Right atrium auricular region (tissue), 2 donors: ENCODE data around the gene CASP6. TPM values are rescaled to one million over a fixed set of nuclear protein-coding genes. Genes with fewer than 3 reads are reported as not detected.

Source experiments
- DNase-seq: peaks from one replicate; pipeline ENCODE4 v3.0.0-alpha.2; 2019; ENCODE audit warnings: low spot score
- H3K27ac ChIP-seq, 2 donors: fragments of 200-600 bp; sonication (generic); 1 replicate in 1 of 2; 2 replicates in 1 of 2; pipeline ENCODE4 v1.5.1; 2016 to 2019
- H3K27me3 ChIP-seq, 2 donors: fragments of 200-600 bp; sonication (generic); one replicate each; pipeline versions ENCODE4 v1.5.1 to v1.6.0; 2017 to 2019
- H3K36me3 ChIP-seq: fragments of 200-600 bp; sonication (generic); one replicate; pipeline ENCODE4 v1.5.1; 2016
- H3K4me1 ChIP-seq, 2 donors: fragments of 200-600 bp; sonication (generic); one replicate each; pipeline versions ENCODE4 v1.5.1 to v1.6.0; 2017 to 2019
- H3K4me3 ChIP-seq, 2 donors: fragments of 200-600 bp; sonication (generic); 1 replicate in 1 of 2; 2 replicates in 1 of 2; pipeline ENCODE4 v1.5.1; 2017 to 2019; ENCODE audit warnings: mild to moderate bottlenecking in 1 of 2, moderate library complexity in 1 of 2
- H3K9me3 ChIP-seq, 2 donors: fragments of 200-600 bp; sonication (generic); one replicate each; pipeline ENCODE4 v1.5.1; 2019
- total RNA-seq, 2 donors: library from RNA; depleted of rRNA; stranded (reverse); fragments of >200 nt; gene quantifications; one replicate each; pipeline ENCODE4 v1.1.0, GENCODE V29; 2016
- TF ChIP-seq, protein P1 (sequence below), 2 donors: fragments of 200-600 bp; sonication (generic); IDR thresholded peaks; one replicate each; pipeline ENCODE4 v1.5.1; 2019; ENCODE audit warnings: antibody characterized with exemption in 2 of 2

CASP6 gene
- total RNA-seq, 2 donors from 2014 or later = 8.6 to 18.2 TPM

- DNase-seq = no peak
- Histone ChIP-seq H3K9me3 (peaks cover 0 to 21% of the 10 kb centered on the region in 2 donors), H3K4me3 (no peak overlapping the region)
Measured at GRCh38 chr4:109648997-109649575, 54.2 kb downstream of the CASP6 start.

DNA sequence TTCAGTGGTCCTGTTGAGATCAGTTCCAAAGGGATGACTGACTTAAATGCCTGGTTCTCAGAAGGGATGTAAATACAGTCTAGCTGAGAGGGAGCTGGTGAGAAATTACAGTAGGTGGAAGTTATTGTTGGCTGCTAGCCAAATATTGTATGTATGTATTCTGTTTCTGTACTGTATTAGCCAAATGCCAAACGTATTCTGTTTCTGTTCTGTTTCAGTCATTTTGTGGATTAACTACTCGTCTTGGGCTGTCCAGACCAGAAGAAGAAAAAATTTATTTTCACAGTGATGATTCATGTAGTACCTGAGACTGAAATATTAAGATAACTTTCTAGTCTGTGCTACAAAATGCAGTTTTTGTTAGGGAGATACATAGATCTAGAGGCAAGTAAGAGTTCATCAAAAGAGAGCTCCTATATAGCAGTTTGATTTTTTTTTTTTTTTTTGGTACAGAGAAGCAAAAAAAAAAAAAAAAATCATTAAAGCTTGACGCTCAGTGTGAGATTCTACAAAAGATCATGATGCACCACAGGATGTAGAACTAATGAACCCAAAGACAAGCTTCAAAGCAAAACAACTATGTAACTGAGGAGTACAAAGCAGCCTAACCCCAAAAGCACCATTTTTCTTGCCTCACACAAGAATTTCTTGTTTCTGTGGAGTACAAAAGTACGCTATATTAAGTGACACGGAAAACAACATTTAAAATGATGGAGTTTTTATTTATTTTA, 54.8 kb downstream of the CASP6 start:
- Histone ChIP-seq H3K36me3 (no peaks in the 10 kb centered on the region), H3K27me3 (no peaks in the 10 kb centered on the region), H3K4me3 (no peak overlapping the region), H3K9me3 (peaks cover 0 to 21% of the 10 kb centered on the region in 2 donors), H3K4me1 (peaks cover 0 to 10% of the 10 kb centered on the region in 2 donors), H3K27ac (no peak overlapping the region)
- DNase-seq = no peak
- TF ChIP-seq, protein P1, sequence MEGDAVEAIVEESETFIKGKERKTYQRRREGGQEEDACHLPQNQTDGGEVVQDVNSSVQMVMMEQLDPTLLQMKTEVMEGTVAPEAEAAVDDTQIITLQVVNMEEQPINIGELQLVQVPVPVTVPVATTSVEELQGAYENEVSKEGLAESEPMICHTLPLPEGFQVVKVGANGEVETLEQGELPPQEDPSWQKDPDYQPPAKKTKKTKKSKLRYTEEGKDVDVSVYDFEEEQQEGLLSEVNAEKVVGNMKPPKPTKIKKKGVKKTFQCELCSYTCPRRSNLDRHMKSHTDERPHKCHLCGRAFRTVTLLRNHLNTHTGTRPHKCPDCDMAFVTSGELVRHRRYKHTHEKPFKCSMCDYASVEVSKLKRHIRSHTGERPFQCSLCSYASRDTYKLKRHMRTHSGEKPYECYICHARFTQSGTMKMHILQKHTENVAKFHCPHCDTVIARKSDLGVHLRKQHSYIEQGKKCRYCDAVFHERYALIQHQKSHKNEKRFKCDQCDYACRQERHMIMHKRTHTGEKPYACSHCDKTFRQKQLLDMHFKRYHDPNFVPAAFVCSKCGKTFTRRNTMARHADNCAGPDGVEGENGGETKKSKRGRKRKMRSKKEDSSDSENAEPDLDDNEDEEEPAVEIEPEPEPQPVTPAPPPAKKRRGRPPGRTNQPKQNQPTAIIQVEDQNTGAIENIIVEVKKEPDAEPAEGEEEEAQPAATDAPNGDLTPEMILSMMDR (IDR thresholded peaks at IDR 0.05) = no peak

More at GRCh38 chr4:109648997-109649575, 54.2 kb downstream of the CASP6 start:
- TF ChIP-seq, protein P1 (IDR thresholded peaks at IDR 0.05) = no peak
- no peaks in the 10 kb centered on the region for H3K36me3 ChIP-seq
- peaks cover 0 to 10% of the 10 kb centered on the region in 2 donors for H3K4me1 ChIP-seq
- H3K27ac ChIP-seq = no peak overlapping the region
- no peaks in the 10 kb centered on the region for H3K27me3 ChIP-seq

DNA sequence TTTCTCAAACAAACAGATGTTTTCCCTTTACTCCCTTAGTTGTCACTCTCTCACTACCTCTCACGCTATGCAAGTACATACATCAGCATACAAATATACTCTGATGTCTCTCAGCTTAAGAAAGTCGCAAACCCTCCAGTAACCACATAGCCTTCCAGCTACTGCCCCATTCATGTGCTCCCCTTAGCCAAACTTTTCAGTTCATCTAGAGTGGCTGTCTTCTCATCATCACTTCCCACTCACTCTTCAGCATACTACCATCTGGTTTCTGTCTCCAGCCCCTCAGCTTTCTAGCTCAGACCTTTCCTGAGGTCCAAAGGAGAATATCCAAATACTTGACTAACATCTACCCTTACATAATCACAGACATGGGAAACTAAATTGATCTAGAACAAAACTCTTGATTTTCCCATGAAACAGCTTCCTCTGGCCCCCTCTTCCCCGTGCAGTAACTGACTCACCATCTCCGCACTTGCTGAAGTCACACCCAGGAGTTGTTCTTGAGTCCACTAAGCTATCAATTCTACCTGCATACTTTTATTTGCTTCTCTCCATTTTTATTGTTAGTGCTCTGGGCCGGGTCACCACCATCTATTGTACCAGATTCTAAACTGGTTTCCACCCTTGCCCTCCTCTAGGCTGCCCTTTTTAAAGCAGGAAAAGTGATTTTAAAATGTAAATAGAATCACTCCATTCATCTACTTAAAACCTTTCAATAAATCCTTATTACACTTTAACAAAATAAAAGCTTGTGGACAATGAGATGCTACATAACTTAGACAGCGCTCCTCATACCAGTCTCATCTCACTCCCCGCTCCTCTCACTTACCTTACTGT, 57.2 kb downstream of the CASP6 start:
- Histone ChIP-seq H3K27ac (no peak overlapping the region), H3K9me3 (peaks cover 0 to 7% of the 10 kb centered on the region in 2 donors), H3K36me3 (no peaks in the 10 kb centered on the region), H3K4me1 (peaks cover 0 to 10% of the 10 kb centered on the region in 2 donors), H3K4me3 (no peak overlapping the region), H3K27me3 (no peaks in the 10 kb centered on the region)
- TF ChIP-seq, protein P1 (IDR thresholded peaks at IDR 0.05) = no peak
- no peak for DNase-seq

DNA sequence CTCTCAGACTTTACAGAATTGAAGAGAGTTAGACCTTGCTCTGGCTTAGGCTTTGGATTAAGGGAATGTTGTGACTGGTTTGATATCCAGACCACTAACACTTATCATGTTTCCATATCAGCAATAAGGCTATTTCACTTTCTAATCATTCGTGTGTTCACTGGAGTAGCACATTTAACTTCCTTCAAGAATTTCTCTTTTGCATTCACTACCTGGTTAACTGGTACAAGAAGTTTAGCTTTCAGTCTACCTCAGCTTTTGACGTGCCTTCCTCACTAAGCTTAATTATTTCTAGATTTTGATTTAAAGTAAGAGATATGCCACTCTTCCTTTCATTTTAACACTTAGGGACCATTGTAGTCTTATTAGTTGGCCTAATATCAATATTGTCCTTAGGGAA, 62.6 kb downstream of the CASP6 start:
- Histone ChIP-seq H3K4me3 (no peak overlapping the region), H3K27ac (no peak overlapping the region), H3K27me3 (no peaks in the 10 kb centered on the region), H3K9me3 (peaks cover 0 to 4% of the 10 kb centered on the region in 2 donors), H3K36me3 (no peaks in the 10 kb centered on the region), H3K4me1 (peaks cover 0 to 1% of the 10 kb centered on the region in 2 donors)
- no peak for DNase-seq
- TF ChIP-seq, protein P1 (IDR thresholded peaks at IDR 0.05) = no peak

Other genes starting within 250 kb of the CASP6 start
- gene MCUB, start 143.2 kb downstream of the CASP6 start, total RNA-seq = 10 to 100 TPM; 25.0 to 28.1 TPM
- gene PLA2G12A, start 26.6 kb upstream of the CASP6 start, total RNA-seq = 10 to 100 TPM; 52.1 to 56.4 TPM
- gene CFI, start 98.6 kb upstream of the CASP6 start, total RNA-seq = 10 to 100 TPM; 12.6 to 30.4 TPM
- gene GAR1, start 112.3 kb upstream of the CASP6 start, total RNA-seq = 1 to 10 TPM; 2.7 to 6.2 TPM
- gene RRH, start 124.5 kb upstream of the CASP6 start, total RNA-seq = not detected
- under 1 TPM in 1 of 2 donors, not detected in 1; 0.12 TPM for gene LRIT3, start 144.7 kb upstream of the CASP6 start, total RNA-seq
- gene EGF, start 209.4 kb upstream of the CASP6 start, total RNA-seq = 10 to 100 TPM in 1 of 2 donors, 1 to 10 TPM in 1; 7.4 to 13.4 TPM